K562 (cell line): ENCODE results near the gene CCDC116. TPM values are rescaled to one million over a fixed set of nuclear protein-coding genes. Genes with fewer than 3 reads are reported as not detected.
A peak's percentile ranks its signal among the peaks of the same experiment; 100 is the strongest.

Experiments
- ATAC-seq: fragments of 200-7000 bp; cut with Tn5 transposase; 3 replicates; pipeline ENCODE4 v1.9.1; 2020; ENCODE audit warnings: moderate library complexity
- BruUV-seq: library from RNA; stranded (reverse); fragments of 400-500 nt; replicated peaks from 2 replicates; lab custom pipeline; 2021; lab: Mats Ljungman, UMichigan
- CTCF ChIA-PET: fragments of 300-600 bp; formaldehyde crosslinking; extraction: SDS; loops from one replicate; lab custom pipeline; 2021; ENCODE audit warnings: low intra/inter-chr PET ratio; lab: Yijun Ruan, JAX
- POLR2A ChIA-PET: fragments of 300-600, 350-650 bp; sonication (Branson Sonifier 250); formaldehyde crosslinking; extraction: SDS; loops from one replicate; lab custom pipeline; 2021; ENCODE audit warnings: antibody characterized with exemption, inconsistent platforms; lab: Yijun Ruan, JAX
- DNase-seq, 4 experiments: peaks; one replicate each; pipeline versions ENCODE4 v3.0.0 to v3.0.0-alpha.2; 2011 to 2018; ENCODE audit warnings: low spot score in 3 of 4, mixed read lengths in 3 of 4; ENCODE audit errors: extremely low read depth in 1 of 4
- FAIRE-seq: peaks from 2 replicates; lab custom pipeline; 2011; peaks lifted over from hg19 to GRCh38; lab: Jason Lieb, UNC
- H2AFZ ChIP-seq: 2 replicates; pipeline ENCODE4 v1.6.0; 2011; ENCODE audit warnings: low read depth, low read length, control low read depth, inconsistent platforms
- H3K27ac ChIP-seq: fragments of 200-600 bp; 3 replicates; pipeline ENCODE4 v1.8.0; 2011; ENCODE audit warnings: low read depth, mild to moderate bottlenecking, control low read depth, inconsistent platforms, low read length, moderate library complexity, mixed read lengths; ENCODE audit errors: extremely low read depth
- H3K27me3 ChIP-seq, 2 experiments: fragments of 300-600 bp in 1 of 2; 2 replicates in 1 of 2; 3 replicates in 1 of 2; pipeline versions ENCODE4 v1.6.0 to v1.8.0; 2011; ENCODE audit warnings: inconsistent platforms in 2 of 2, low read length in 2 of 2, mild to moderate bottlenecking in 1 of 2, mixed read lengths in 1 of 2, moderate library complexity in 1 of 2; ENCODE audit not compliant: control insufficient read depth in 2 of 2, insufficient read depth in 2 of 2
- H3K36me3 ChIP-seq: fragments of 300-600 bp; 3 replicates; pipeline ENCODE4 v1.8.0; 2011; ENCODE audit warnings: mild to moderate bottlenecking, low read length, inconsistent platforms; ENCODE audit not compliant: control insufficient read depth, insufficient read depth
- H3K4me1 ChIP-seq, 2 experiments: fragments of 200-600 bp in 1 of 2; replicated peaks in 1 of 2; 2 replicates in 1 of 2; 3 replicates in 1 of 2; pipeline versions ENCODE4 v1.5.1 to v1.8.0; 2011; ENCODE audit warnings: inconsistent platforms in 2 of 2, low read length in 2 of 2, mild to moderate bottlenecking in 1 of 2, mixed read lengths in 1 of 2, moderate library complexity in 1 of 2; ENCODE audit not compliant: control insufficient read depth in 2 of 2, insufficient read depth in 2 of 2
- H3K4me2 ChIP-seq: 2 replicates; pipeline ENCODE4 v1.6.1; 2011; ENCODE audit warnings: low read length, control low read depth, inconsistent platforms, mixed read lengths; ENCODE audit not compliant: insufficient read depth
- H3K4me3 ChIP-seq: fragments of 200-600 bp; sonication (generic), shearing (Covaris generic); 2 replicates; pipeline ENCODE4 v1.5.1; 2016; ENCODE audit warnings: control low read depth, inconsistent platforms
- H3K79me2 ChIP-seq: fragments of 200-600 bp; 3 replicates; pipeline ENCODE4 v1.8.0; 2011; ENCODE audit warnings: low read length, inconsistent platforms; ENCODE audit not compliant: control insufficient read depth, insufficient read depth
- H3K9ac ChIP-seq, 2 experiments: 2 replicates each; pipeline versions ENCODE4 v1.6.0 to v1.6.1; 2011; ENCODE audit warnings: low read depth in 2 of 2, low read length in 2 of 2, control low read depth in 1 of 2, inconsistent platforms in 1 of 2, mild to moderate bottlenecking in 1 of 2, mixed read lengths in 1 of 2; ENCODE audit not compliant: insufficient read depth in 1 of 2
- H3K9me1 ChIP-seq: one replicate; pipeline ENCODE4 v1.6.0; 2011; ENCODE audit warnings: inconsistent platforms, mild to moderate bottlenecking, low read length, moderate library complexity; ENCODE audit not compliant: control insufficient read depth, insufficient read depth
- H3K9me3 ChIP-seq: replicated peaks from 2 replicates; pipeline ENCODE4 v1.5.1; 2011; ENCODE audit warnings: low read depth, low read length, inconsistent platforms; ENCODE audit not compliant: control insufficient read depth, insufficient read depth
- H4K20me1 ChIP-seq: replicated peaks from 2 replicates; pipeline ENCODE4 v1.6.1; 2011; ENCODE audit warnings: low read length, inconsistent platforms, mixed read lengths; ENCODE audit not compliant: control insufficient read depth, insufficient read depth
- BRCA1 ChIP-seq, 2 experiments: fragments of 450-650 bp in 1 of 2; sonication (generic) in 1 of 2; formaldehyde crosslinking in 1 of 2; IDR thresholded peaks; 2 replicates each; pipeline versions ENCODE4 v1.5.0 to v1.6.1; 2017 to 2020; ENCODE audit warnings: mild to moderate bottlenecking in 1 of 2, missing genetic modification reagents in 1 of 2
- EP400 ChIP-seq: fragments of 450-650 bp; IDR thresholded peaks from 2 replicates; pipeline ENCODE4 v1.6.1; 2017; ENCODE audit warnings: antibody characterized with exemption, mild to moderate bottlenecking, moderate library complexity
- NCOA6 ChIP-seq: fragments of 450-650 bp; IDR thresholded peaks from 2 replicates; pipeline ENCODE4 v1.6.1; 2017; ENCODE audit warnings: mild to moderate bottlenecking
- POLR3A ChIP-seq: IDR thresholded peaks from 2 replicates; pipeline ENCODE4 v1.6.1; 2011; ENCODE audit warnings: borderline replicate concordance, mild to moderate bottlenecking, moderate library complexity; ENCODE audit not compliant: insufficient read length, insufficient read depth; ENCODE audit errors: extremely low read depth
- RBBP5 ChIP-seq: fragments of 200-600 bp; sonication (generic); IDR thresholded peaks from 2 replicates; pipeline ENCODE4 v1.6.1; 2012; ENCODE audit warnings: borderline replicate concordance, mild to moderate bottlenecking, low read length, control low read depth, inconsistent platforms; ENCODE audit not compliant: insufficient read depth, poor library complexity, severe bottlenecking
- STAG1 ChIP-seq: sonication (generic); formaldehyde crosslinking; IDR thresholded peaks from 2 replicates; pipeline ENCODE4 v1.5.0; 2020; ENCODE audit warnings: missing genetic modification reagents, borderline replicate concordance
- TGIF2 ChIP-seq: sonication (generic); formaldehyde crosslinking; IDR thresholded peaks from 2 replicates; pipeline ENCODE4 v1.8.1; 2022; ENCODE audit warnings: mild to moderate bottlenecking, missing genetic modification reagents, moderate library complexity
- ZC3H4 ChIP-seq: sonication (generic); formaldehyde crosslinking; IDR thresholded peaks from 2 replicates; pipeline ENCODE4 v1.9.0; 2021; ENCODE audit warnings: missing genetic modification reagents, borderline replicate concordance
- ZNF165 ChIP-seq: fragments of 250-450 bp; sonication (Bioruptor Pico); IDR thresholded peaks from 2 replicates; pipeline ENCODE4 v1.4.0; 2020; ENCODE audit warnings: borderline replicate concordance
- ZNF212 ChIP-seq: fragments of 450-650 bp; formaldehyde crosslinking; IDR thresholded peaks from 2 replicates; pipeline ENCODE4 v1.4.0; 2020; ENCODE audit warnings: mild to moderate bottlenecking
- ZNF23 ChIP-seq: fragments of 250-450 bp; sonication (Bioruptor Pico); IDR thresholded peaks from 2 replicates; pipeline ENCODE4 v1.4.0; 2020; ENCODE audit warnings: mild to moderate bottlenecking
- WGBS: fragments of 100-300 bp; shearing (Covaris generic); methylation state at CpG from one replicate; pipeline ENCODE4 v1.1.6; 2016; ENCODE audit warnings: low coverage, mixed read lengths; ENCODE audit not compliant: insufficient coverage; ENCODE audit errors: missing lambda C conversion rate; 5-methylcytosine and 5-hydroxymethylcytosine counted together
- in situ Hi-C: fragments of 300-500 bp; cut with MboI; formaldehyde crosslinking; loops from 4 replicates; pipeline ENCODE4 v1.15.0; 2018; ENCODE audit warnings: inconsistent platforms, mixed read lengths
- intact Hi-C: fragments of 100-400 bp; cut with micrococcal nuclease; formaldehyde crosslinking; loops from 2 replicates; pipeline ENCODE4 v1.14.2; 2022
- polyA plus RNA-seq, 8 experiments: library from polyadenylated mRNA; depleted of rRNA in 4 of 8; stranded (reverse) in 5 of 8; unstranded in 3 of 8; fragments of >200 nt; fragmentation: Nextera tagmentation in 2 of 8; fragmentation: Illumina TruSeq in 1 of 8; extraction: Ambion mirVana in 2 of 8; extraction: Trizol in 1 of 8; gene quantifications; 2 replicates each; pipeline versions ENCODE4 v1.2.1 to v1.2.3, GENCODE V29; 2011 to 2014; ENCODE audit warnings: inconsistent platforms in 1 of 8, missing spikeins in 1 of 8
- total RNA-seq, 7 experiments: library from RNA; depleted of rRNA in 6 of 7; stranded (reverse); fragments of >200 nt in 6 of 7; fragmentation: Illumina TruSeq in 2 of 7; extraction: Trizol in 2 of 7; gene quantifications; 2 replicates each; pipeline versions ENCODE4 v1.2.1 to v1.2.3, GENCODE V29; 2011 to 2021; ENCODE audit warnings: low replicate concordance in 1 of 7
- TF ChIP-seq, protein P1 (sequence below): fragments of 250-450 bp; sonication (Bioruptor Pico); IDR thresholded peaks from 2 replicates; pipeline ENCODE4 v1.8.0; 2022; ENCODE audit warnings: inconsistent platforms, mild to moderate bottlenecking, moderate library complexity, borderline replicate concordance
- TF ChIP-seq, protein P2 (sequence below), 3 experiments: fragments of 200-800 bp in 1 of 3; fragments of 250-450 bp in 1 of 3; fragments of 450-650 bp in 1 of 3; sonication (Bioruptor Pico) in 1 of 3; sonication (Bioruptor generic) in 1 of 3; formaldehyde crosslinking in 1 of 3; IDR thresholded peaks; 2 replicates each; pipeline versions ENCODE4 v1.6.1 to v1.8.0; 2016 to 2022; ENCODE audit warnings: mild to moderate bottlenecking in 2 of 3, missing genetic modification characterization in 2 of 3, missing compliant biosample characterization in 1 of 3, moderate library complexity in 1 of 3

Gene CCDC116
- total and polyA plus RNA-seq, 9 of the 15 experiments (the other 6 are each of a cell fraction or from before 2014, with no cell fraction given) = 1.6 to 11.3 (median 4.7) TPM

DNA sequence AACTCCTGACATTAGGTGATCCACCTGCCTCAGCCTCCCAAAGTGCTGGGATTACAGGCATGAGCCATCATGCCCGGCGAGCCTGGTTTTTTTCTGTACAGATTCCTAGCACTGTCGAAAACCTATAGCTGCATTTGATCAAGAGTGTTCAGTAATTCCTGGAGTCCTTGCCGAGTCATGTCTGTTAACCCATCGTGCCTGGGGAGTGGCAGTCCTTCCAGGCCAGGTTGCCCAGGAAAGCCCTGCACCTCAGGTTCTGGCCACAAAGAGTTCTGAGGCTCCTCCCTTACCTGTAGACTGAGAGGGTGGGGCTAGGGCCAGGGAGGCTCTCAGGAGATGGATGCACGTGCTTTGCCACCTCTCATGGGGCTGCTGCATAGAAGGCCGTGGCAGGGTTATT is 19.7 kb upstream of the CCDC116 start (continued):
- TF ChIP-seq TGIF2 (no peak), EP400 (no peak), ZC3H4 (CRISPR knock-in tag) (peak; percentile 65; the same call in 1 of the 2 replicates), RBBP5 (peak; percentile 9), ZNF165 (CRISPR knock-in tag) (0 out of 2 replicates have a peak, but pooled peaks have one; percentile 75), POLR3A (no peak), ZNF23 (CRISPR knock-in tag) (no peak)
- TF ChIP-seq, protein P1, sequence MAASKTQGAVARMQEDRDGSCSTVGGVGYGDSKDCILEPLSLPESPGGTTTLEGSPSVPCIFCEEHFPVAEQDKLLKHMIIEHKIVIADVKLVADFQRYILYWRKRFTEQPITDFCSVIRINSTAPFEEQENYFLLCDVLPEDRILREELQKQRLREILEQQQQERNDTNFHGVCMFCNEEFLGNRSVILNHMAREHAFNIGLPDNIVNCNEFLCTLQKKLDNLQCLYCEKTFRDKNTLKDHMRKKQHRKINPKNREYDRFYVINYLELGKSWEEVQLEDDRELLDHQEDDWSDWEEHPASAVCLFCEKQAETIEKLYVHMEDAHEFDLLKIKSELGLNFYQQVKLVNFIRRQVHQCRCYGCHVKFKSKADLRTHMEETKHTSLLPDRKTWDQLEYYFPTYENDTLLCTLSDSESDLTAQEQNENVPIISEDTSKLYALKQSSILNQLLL (CRISPR knock-in tag) = 0 out of 2 replicates have a peak, but pooled peaks have one; percentile 64

DNA sequence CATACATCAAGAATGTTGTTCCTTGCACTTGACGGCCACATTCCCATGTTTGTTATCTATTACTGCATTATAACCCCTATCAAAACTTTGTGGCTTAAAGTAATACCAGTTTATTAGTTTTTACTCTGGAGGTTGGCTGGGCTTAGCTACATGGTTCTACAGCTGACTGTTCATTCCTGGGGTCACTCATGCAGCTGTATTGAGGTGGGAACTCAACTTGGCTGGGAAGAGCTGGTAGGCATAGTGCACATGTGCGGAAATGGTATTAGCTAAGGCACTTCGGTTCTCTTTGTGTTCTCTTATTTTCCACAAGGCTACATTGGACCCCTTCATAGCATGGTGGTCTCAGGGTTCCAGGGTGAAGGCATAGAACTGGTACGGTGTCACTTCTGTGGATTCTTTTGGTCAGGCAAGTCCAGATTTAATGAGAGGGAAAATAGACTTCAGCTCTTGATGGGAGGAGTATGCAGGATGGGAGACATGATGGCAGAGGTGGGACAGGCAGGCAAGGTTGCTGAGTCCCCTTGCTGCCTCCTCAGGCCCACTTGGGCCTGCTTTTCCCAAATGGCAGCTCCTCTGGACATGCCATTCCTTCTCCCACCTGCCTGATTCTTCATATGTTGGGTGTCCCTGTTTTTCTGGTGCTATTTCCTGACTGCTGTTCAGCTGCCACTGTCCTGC is 18.9 kb upstream of the CCDC116 start:
- Histone ChIP-seq H4K20me1 (peaks cover 25% of the 10 kb centered on the region; the same call in 1 of the 2 replicates), H3K9me1 (no peaks in the 10 kb centered on the region), H3K27ac (no peak overlapping the region), H3K4me3 (no peak overlapping the region), H3K4me2 (no peak overlapping the region), H3K79me2 (peaks cover 79% of the 10 kb centered on the region), H3K36me3 (peaks cover 85% of the 10 kb centered on the region), H3K4me1 (no peaks in the 10 kb centered on the region; a peak in 1 of 5 replicates), H3K9me3 (no peaks in the 10 kb centered on the region), H3K9ac (no peak overlapping the region), H2AFZ (no peak overlapping the region), H3K27me3 (no peaks in the 10 kb centered on the region)
- FAIRE-seq = no peak
- in situ Hi-C loops = no loop called here
- ATAC-seq = no peak
- BruUV-seq = no TSS peak
- CTCF ChIA-PET = no interaction called here
- DNase-seq = no peak
- intact Hi-C loops = no loop called here
- POLR2A ChIA-PET = interaction anchor here (0.6 to 76.8 kb wide), 4 partner anchors 5 to 105 kb away, joined by 3 to 4622 read pairs (median 2314); partner anchors contain the start of genes CCDC116, SDF2L1 and YDJC
- 61% methylated on average over 4 of the region's 4 CpGs for WGBS
- peak; percentile 64 for TF ChIP-seq STAG1 (CRISPR knock-in tag)
- TF ChIP-seq BRCA1 (IDR thresholded peaks at IDR 0.05) = no peak
- 0 out of 2 replicates have a peak, but pooled peaks have one; percentile 19 for TF ChIP-seq BRCA1 (CRISPR knock-in tag; IDR thresholded peaks at IDR 0.05)
- no peak for TF ChIP-seq NCOA6
- TF ChIP-seq, protein P2, sequence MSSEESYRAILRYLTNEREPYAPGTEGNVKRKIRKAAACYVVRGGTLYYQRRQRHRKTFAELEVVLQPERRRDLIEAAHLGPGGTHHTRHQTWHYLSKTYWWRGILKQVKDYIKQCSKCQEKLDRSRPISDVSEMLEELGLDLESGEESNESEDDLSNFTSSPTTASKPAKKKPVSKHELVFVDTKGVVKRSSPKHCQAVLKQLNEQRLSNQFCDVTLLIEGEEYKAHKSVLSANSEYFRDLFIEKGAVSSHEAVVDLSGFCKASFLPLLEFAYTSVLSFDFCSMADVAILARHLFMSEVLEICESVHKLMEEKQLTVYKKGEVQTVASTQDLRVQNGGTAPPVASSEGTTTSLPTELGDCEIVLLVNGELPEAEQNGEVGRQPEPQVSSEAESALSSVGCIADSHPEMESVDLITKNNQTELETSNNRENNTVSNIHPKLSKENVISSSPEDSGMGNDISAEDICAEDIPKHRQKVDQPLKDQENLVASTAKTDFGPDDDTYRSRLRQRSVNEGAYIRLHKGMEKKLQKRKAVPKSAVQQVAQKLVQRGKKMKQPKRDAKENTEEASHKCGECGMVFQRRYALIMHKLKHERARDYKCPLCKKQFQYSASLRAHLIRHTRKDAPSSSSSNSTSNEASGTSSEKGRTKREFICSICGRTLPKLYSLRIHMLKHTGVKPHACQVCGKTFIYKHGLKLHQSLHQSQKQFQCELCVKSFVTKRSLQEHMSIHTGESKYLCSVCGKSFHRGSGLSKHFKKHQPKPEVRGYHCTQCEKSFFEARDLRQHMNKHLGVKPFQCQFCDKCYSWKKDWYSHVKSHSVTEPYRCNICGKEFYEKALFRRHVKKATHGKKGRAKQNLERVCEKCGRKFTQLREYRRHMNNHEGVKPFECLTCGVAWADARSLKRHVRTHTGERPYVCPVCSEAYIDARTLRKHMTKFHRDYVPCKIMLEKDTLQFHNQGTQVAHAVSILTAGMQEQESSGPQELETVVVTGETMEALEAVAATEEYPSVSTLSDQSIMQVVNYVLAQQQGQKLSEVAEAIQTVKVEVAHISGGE (CRISPR knock-in tag; IDR thresholded peaks at IDR 0.05) = 0 out of 6 replicates have a peak, but pooled peaks of 1 of the 3 experiments have one; percentile 14
- no peak for TF ChIP-seq ZNF212 (CRISPR knock-in tag)
